ENCODE data around the gene SERPINB3.
"Not testable (repeated sequence)": the region's sequence is repeated elsewhere in the genome, so short reads cannot be mapped to it uniquely, and the experiment has no call there.

Gene SERPINB3

DNA sequence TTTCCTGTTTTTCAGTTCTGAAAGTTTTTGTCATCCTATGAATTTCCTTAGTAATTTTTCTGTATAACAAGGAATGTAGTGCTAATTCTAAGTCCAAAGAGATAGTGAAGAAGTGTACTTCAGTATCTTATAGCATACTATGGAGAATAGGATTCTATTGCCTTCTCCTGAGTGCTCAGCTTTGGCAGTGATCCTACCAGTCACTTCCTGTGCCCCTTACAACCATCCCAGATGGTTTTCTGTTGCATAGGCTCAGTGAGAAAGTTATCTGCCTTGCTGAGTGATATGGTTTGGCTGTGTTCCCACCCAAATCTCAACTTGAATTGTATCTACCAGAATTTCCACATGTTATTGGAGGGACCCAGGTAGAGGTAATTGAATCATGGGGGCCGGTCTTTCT is 17.0 kb downstream of the SERPINB3 start:
- not testable (repeated sequence) for DNase-seq

GRCh38 chr18:63644142-63644541 is 17.6 kb downstream of the SERPINB3 start, which contains the start of gene SERPINB4:
Gene SERPINB4, minus strand, starts transcription at chr18:63644256. Its CDS starts 679 bp downstream, at chr18:63643577.
- not testable (repeated sequence) for DNase-seq

DNA sequence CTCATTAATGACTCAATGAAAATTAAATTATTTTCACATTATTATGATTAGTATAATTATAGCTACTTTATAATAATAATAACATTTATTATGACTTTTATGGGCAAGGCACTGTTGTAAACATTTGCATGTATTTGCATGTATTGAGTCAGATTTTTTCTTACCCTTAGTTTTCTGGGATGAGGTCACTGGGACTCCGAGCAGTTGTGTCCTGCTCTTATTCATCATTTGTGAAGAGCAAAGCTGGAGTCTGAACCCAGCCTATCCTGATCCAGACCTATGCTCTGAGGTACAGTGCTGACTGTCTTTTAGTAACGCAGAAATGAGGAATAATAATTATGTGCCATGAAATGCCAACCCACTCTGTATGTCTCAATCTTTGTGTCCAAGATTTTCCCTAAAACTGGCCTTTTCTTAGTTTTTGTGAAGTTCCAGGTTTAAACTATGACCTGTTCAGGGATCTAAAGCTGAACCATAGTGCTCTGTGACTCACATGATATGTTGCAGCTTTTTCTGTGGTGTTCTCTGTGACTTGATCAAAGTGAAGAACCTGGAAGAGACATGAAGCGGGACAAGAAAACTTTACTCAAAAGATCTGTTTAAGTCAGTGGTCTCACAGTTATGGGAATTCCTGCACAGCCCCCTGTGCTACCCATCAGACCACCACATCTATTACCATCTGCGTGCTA is 18.9 kb downstream of the SERPINB3 start:
- not testable (repeated sequence) for DNase-seq

GRCh38 chr18:63641157-63641680 is 20.5 kb downstream of the SERPINB3 start:
- DNase-seq, result not testable (repeated sequence)

DNA sequence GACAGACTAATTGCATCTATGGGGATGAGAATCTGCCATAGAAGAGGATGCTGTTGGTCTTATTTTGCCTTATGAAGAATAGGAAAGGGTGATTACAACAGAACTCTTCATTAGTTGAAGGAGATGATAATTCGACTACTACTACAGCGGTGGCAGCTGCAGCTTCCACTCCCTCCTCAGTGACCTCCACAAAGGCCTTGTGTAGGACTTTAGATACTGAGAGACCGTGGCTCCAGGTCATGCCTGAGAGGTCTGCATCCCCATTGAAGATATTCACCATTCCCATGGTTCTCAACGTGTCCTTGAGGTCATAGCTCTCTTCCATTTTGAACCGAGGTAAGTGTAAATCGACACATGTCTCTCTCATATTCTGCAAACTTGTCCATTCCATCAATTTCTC is 24.0 kb downstream of the SERPINB3 start:
- DNase-seq, result no peak

DNA sequence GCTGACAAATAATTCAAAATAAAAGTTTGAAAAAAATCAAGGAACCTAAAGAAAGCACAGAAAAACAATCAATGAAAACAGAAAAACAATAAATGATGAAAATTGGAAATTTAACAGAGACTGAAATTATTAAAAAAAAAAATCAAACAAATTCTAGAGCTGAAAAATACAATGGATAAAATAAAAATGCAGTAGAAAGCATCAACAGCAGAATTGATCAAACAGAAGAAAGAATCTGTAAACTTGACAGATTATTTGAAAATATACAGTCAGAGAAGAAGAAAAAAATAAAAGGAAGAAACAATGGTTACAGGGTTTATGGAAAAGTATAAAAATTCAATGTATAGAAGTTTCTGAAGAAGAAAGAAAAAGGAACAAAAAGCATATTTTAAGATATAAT is 33.9 kb downstream of the SERPINB3 start:
- no peak for DNase-seq

DNA sequence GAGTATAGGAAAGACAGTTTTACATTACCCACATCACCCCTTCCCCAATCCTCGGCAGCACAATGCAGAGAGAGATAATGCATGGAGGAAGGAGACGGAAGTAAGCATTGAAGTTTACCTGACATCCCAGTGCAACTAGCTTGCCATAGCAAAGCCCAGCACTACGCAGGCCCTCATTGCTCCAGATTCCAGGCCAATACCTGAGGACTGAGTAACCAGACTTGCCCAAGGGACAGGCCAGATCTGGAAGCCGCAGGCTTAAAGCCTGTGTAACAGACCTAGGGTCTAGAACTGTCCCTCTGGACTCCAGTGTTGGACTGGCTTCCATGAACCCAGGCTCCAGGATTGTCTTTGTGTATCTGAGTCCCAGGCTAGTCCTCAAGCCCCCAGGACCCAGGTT is 35.3 kb downstream of the SERPINB3 start:
- no peak for DNase-seq

- no peak for DNase-seq
Observed at GRCh38 chr18:63624863-63625262, 36.8 kb downstream of the SERPINB3 start.

- DNase-seq, result no peak
Observed at GRCh38 chr18:63619661-63620060, 42.0 kb downstream of the SERPINB3 start.

DNA sequence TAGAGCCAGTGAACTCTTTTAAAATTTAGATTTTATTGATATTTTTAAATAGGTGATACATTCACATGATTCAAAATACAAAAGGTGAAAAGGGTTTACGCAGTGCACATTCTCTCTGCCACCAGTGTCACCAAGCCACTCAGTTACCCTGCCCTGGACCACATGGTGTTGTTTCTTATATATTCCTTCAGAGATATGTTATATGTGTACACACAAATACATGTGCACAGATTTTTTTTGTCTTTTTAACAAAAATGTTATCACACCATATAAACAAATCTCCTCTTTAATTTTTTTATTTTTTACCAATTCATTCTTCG is 43.8 kb downstream of the SERPINB3 start:
- no peak for DNase-seq

DNA sequence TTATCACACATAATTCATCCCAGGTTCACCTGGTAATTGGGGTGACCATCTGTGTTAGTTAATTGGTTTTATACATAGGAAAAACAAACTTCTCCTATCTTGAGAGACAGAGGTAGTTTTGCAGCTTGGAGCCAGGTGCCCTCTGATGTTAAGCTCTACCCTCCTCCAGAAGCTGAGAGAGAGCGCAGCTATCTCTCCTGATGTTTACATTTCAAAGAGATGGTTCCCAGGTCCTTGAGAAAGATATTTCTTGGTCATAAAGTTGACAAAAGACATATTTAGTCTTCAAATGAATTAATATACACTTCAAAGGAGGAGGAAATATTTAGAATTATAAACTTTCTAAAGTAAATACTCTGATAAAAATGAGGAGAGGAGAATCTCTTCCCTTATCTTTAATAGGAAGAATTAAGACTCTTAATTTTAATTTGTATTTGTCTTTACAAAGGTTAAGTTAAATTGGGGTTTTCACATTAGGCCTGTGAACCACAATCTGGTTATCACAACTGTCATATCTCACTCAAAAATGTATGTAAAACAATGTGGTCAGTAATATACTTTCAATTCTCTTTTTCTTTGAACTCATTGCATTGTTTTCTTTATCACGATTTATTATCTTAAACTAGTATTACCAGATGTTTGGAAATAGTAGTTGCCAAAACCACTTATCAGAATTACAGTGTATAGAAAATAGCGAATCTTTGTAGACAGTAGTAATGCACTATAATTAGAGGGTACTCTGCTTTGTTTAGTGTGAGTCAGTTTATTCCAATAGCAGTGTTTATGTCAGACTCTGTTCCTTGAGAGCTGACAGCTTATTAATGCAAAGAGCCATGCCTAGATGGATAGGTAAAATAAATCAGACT is 44.4 kb downstream of the SERPINB3 start:
- no peak for DNase-seq

DNA sequence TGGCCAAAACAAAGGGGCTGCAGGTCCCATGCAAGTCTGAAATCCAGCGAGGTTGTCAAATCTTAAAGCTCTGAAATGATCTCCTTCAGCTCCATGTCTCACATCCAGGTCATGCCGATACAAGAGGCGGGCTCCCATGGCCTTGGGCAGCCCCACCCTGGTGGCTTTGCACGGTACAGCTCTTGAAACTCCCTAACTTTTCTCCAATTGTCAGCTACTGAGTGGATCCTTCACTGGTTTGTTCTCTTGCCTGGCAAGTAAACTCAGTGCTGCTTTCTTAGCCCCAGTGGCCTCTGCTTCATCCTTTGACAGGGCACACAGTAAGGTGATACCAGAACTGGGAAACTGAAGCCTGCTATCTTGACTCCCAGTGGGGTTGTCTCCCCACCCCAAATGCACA is 48.3 kb downstream of the SERPINB3 start:
- no peak for DNase-seq

DNA sequence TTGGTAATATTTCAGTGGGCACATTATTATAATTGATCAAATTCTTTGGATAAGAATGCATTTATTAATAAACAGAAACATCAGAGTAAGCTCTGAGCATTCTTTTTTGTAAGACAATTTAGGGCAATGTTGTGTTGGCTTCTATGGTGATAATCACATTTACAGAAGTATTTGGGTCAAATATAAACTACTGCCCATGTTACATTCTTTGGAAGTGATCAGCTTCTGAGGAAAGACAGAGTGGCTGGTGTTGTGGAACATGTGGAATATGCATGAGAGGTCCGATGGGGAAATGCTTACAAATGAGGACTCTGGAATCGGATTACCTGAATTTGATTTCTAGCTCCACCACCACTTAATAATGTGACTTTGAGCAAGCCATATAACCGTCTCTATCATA is 55.2 kb downstream of the SERPINB3 start:
- DNase-seq, result no peak

Data from T-helper 1 cell (primary cell).